Neutrophil (primary cell): ENCODE results near the gene TMEM271.

Experiments used
- H3K27ac ChIP-seq: fragments of 200-600 bp; sonication (generic); 2 replicates; pipeline ENCODE4 v1.5.1; 2016; ENCODE audit warnings: mild to moderate bottlenecking, moderate library complexity
- H3K27me3 ChIP-seq: fragments of 200-600 bp; sonication (generic); 2 replicates; pipeline ENCODE4 v1.6.0; 2016; ENCODE audit warnings: mild to moderate bottlenecking
- H3K36me3 ChIP-seq: fragments of 200-600 bp; sonication (generic); 2 replicates; pipeline ENCODE4 v1.5.1; 2017
- H3K4me1 ChIP-seq, 2 experiments: fragments of 200-600 bp in 1 of 2; sonication (generic) in 1 of 2; 1 replicate in 1 of 2; 2 replicates in 1 of 2; pipeline versions ENCODE4 v1.5.1 to v1.6.1; 2013 to 2016; ENCODE audit warnings: low read depth in 1 of 2, low read length in 1 of 2, mild to moderate bottlenecking in 1 of 2, moderate library complexity in 1 of 2; ENCODE audit not compliant: control insufficient read depth in 1 of 2, insufficient read depth in 1 of 2
- H3K4me3 ChIP-seq, 2 experiments: fragments of 200-600 bp in 1 of 2; sonication (generic) in 1 of 2; 1 replicate in 1 of 2; 2 replicates in 1 of 2; pipeline ENCODE4 v1.5.1; 2013 to 2016; ENCODE audit warnings: low read depth in 1 of 2, low read length in 1 of 2, mild to moderate bottlenecking in 1 of 2, moderate library complexity in 1 of 2
- H3K9me3 ChIP-seq: fragments of 200-600 bp; sonication (generic); 2 replicates; pipeline ENCODE4 v1.5.1; 2016
- CTCF ChIP-seq: fragments of 200-600 bp; sonication (generic); IDR thresholded peaks from 2 replicates; pipeline ENCODE4 v1.5.1; 2016; ENCODE audit warnings: antibody characterized with exemption

The TMEM271 gene

DNA sequence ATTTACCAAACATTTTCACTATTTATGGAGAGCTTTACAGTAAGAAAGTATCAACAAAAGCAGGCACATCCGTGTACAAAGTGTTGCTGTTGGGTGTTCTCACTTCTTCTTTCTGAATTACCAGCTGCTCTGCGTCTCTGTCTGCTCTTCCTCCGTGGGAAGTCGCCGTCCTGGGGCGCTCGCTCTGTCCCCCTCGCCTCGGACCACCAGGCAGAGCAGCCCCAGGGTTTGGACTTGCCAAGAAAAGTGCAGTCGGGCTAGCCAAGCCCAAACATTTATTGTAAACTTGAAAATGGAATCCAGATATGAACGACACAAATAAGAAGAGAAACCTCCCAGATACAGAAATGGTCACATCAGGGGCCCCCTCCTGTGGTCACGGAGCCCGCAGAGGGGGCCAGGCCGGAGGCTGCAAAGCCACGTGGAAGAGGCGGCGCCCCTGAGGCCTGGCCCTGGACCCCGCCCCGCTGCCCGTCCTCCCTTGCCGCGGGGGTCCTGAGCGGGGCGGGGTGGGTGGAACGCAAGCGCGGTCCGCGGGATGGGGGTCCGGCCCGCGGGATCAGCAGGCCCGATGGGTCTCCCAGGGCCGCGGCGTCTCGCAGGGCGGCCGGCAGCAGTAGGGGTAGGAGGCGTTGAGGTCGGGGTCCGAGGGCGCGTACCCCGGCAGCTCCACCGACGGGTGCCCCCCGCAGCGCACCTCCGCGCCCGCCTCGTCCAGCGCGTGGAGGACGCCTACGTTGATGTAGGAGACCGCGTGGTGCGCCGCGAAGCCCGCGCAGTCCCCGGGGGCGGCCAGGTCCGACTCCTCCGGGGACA, 1.5 kb downstream of the TMEM271 start:
- no peak for TF ChIP-seq CTCF
- Histone ChIP-seq H3K9me3 (no peaks in the 10 kb centered on the region), H3K27ac (no peak overlapping the region), H3K36me3 (no peaks in the 10 kb centered on the region), H3K4me1 (no peaks in the 10 kb centered on the region), H3K27me3 (peaks cover 95% of the 10 kb centered on the region), H3K4me3 (no peak overlapping the region)

GRCh38 chr4:573122-573892, 2.8 kb downstream of the TMEM271 start:
- Histone ChIP-seq H3K9me3 (no peaks in the 10 kb centered on the region), H3K4me1 (no peaks in the 10 kb centered on the region), H3K27me3 (peaks cover 83% of the 10 kb centered on the region), H3K4me3 (no peak overlapping the region), H3K36me3 (no peaks in the 10 kb centered on the region), H3K27ac (no peak overlapping the region)
- no peak for TF ChIP-seq CTCF

DNA sequence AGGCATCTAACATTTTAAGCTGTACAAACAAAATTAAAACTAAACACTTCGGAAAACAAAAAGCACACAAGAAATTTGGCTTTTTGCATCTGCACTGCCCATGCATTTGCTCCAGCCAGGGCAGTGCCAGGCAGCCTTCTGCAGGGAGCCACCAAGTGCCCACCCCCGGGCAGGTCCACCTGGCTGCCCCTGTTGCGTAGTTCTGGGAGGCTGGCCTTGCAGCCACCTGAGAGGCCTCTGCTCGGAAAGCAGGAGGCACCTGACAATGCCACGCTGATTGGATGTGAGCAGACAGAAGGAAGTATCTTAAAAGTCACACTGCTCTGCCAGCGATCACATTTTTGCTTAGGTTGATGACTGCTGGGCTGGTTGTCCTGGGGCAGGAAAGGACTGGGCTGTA, 3.5 kb downstream of the TMEM271 start:
- Histone ChIP-seq H3K4me3 (no peak overlapping the region), H3K4me1 (no peaks in the 10 kb centered on the region), H3K9me3 (no peaks in the 10 kb centered on the region), H3K36me3 (no peaks in the 10 kb centered on the region), H3K27me3 (peaks cover 76% of the 10 kb centered on the region), H3K27ac (no peak overlapping the region)
- TF ChIP-seq CTCF: no peak

- Histone ChIP-seq H3K27me3 (peaks cover 70% of the 10 kb centered on the region), H3K4me3 (no peak overlapping the region)
- no peak for TF ChIP-seq CTCF
Measured at GRCh38 chr4:571838-572572, 4.1 kb downstream of the TMEM271 start.

GRCh38 chr4:570754-571153, 5.3 kb downstream of the TMEM271 start:
- no peaks in the 10 kb centered on the region for H3K9me3 ChIP-seq
- no peaks in the 10 kb centered on the region for H3K4me1 ChIP-seq
- H3K4me3 ChIP-seq: no peak overlapping the region
- no peak overlapping the region for H3K27ac ChIP-seq
- H3K36me3 ChIP-seq: no peaks in the 10 kb centered on the region
- TF ChIP-seq CTCF: no peak
- peaks cover 59% of the 10 kb centered on the region for H3K27me3 ChIP-seq

More at GRCh38 chr4:571838-572572, 4.1 kb downstream of the TMEM271 start:
- H3K4me1 ChIP-seq: no peaks in the 10 kb centered on the region
- no peaks in the 10 kb centered on the region for H3K36me3 ChIP-seq
- no peak overlapping the region for H3K27ac ChIP-seq
- no peaks in the 10 kb centered on the region for H3K9me3 ChIP-seq
